Heart left ventricle (tissue), 13 donors: Measurements from ENCODE around the gene CEND1.

ENCODE experiments used
- CTCF ChIP-seq, 12 donors: fragments of 200-600 bp; sonication (generic) in 4 of 12; IDR thresholded peaks; one replicate each; pipeline versions ENCODE4 v1.5.0 to v1.8.0; 2018 to 2022; ENCODE audit warnings: antibody characterized with exemption in 12 of 12, mild to moderate bottlenecking in 5 of 12
- POLR2A ChIP-seq, 2 donors: fragments of 450-650 bp; IDR thresholded peaks; one replicate each; pipeline ENCODE4 v1.6.1; 2017; ENCODE audit warnings: antibody characterized with exemption in 2 of 2, mild to moderate bottlenecking in 2 of 2, moderate library complexity in 2 of 2
- donor health status: ischemic (EF 13 %, LVEDD 7.1; RV severe dilation, severe dysfunction).
- donor health status: DM: no; HTN: yes; CAD: no.
- donor health status: DM: no; HTN: no; CAD: no.
- donor health status: ischemic (EF 25% LVEDD 6.9; RV normal size, moderate dysfunction).
- donor health status: ischemic (EF 25% LVEDD 5.7; RV mildly dilated, moderate dysfunction).
- donor health status: ischemic (EF 35%, LVEDD 5.7; RV mildly dilated, moderate dysfunction).
- donor health status: nonischemic (EF 11% LVEDD 7.7; RV severe dilation, severe dysfunction).
- donor health status: DM: yes; HTN: yes; CAD: no.
- donor health status: PGD.
- donor health status: ischemic (EF 29% LVEDD 5.4; RV normal size, mild dysfunction).
- donor health status: nonischemic (EF 23%, LVEDD 6.1; RV moderate dilation, normal function).

- TF ChIP-seq POLR2A (IDR thresholded peaks at IDR 0.05) (peak in 1 of 2 donors; percentile 68), CTCF (IDR thresholded peaks at IDR 0.05) (peak in 1 of 12 donors; percentile 3)
These were observed 44.8 kb upstream of the CEND1 start for GRCh38 chr11:834371-835316.
